Ishikawa (cell line): ENCODE results near the gene GNAL.

Experiments used
- MAX ChIP-seq: IDR thresholded peaks from 2 replicates; pipeline ENCODE4 v1.6.1; 2012
- NFIC ChIP-seq: IDR thresholded peaks from 2 replicates; pipeline ENCODE4 v1.6.1; 2012
- RAD21 ChIP-seq: IDR thresholded peaks from 2 replicates; pipeline ENCODE4 v1.6.1; 2012; ENCODE audit warnings: low read depth
- TAF1 ChIP-seq: IDR thresholded peaks from 2 replicates; pipeline ENCODE4 v1.6.1; 2012; ENCODE audit warnings: low read depth, mild to moderate bottlenecking
- TF ChIP-seq, protein P1 (sequence below): IDR thresholded peaks from 2 replicates; pipeline ENCODE4 v1.6.1; 2012; ENCODE audit warnings: low read depth, mild to moderate bottlenecking

DNA sequence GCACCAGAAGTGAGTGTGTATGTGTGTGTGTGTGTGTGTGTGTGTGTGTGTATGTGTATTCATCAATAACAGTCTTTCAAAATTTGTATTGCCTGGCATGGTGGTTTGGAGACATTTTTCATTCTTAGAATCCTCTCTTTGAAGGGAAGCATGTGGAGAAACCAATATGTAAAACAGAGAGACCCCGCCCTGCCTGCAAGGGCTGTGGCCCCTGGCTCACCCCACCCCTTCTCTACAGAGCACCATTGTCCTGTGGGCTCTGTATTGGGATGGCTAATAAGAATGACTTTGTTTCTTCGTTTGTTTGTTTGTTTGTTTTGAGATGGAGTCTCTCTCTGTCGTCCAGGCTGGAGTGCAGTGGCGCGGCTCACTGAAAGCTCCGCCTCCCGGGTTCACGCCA is 65.9 kb downstream of the GNAL start:
- no peak for TF ChIP-seq TAF1
- no peak for TF ChIP-seq RAD21
- no peak for TF ChIP-seq NFIC
- TF ChIP-seq MAX: no peak
- TF ChIP-seq, protein P1, sequence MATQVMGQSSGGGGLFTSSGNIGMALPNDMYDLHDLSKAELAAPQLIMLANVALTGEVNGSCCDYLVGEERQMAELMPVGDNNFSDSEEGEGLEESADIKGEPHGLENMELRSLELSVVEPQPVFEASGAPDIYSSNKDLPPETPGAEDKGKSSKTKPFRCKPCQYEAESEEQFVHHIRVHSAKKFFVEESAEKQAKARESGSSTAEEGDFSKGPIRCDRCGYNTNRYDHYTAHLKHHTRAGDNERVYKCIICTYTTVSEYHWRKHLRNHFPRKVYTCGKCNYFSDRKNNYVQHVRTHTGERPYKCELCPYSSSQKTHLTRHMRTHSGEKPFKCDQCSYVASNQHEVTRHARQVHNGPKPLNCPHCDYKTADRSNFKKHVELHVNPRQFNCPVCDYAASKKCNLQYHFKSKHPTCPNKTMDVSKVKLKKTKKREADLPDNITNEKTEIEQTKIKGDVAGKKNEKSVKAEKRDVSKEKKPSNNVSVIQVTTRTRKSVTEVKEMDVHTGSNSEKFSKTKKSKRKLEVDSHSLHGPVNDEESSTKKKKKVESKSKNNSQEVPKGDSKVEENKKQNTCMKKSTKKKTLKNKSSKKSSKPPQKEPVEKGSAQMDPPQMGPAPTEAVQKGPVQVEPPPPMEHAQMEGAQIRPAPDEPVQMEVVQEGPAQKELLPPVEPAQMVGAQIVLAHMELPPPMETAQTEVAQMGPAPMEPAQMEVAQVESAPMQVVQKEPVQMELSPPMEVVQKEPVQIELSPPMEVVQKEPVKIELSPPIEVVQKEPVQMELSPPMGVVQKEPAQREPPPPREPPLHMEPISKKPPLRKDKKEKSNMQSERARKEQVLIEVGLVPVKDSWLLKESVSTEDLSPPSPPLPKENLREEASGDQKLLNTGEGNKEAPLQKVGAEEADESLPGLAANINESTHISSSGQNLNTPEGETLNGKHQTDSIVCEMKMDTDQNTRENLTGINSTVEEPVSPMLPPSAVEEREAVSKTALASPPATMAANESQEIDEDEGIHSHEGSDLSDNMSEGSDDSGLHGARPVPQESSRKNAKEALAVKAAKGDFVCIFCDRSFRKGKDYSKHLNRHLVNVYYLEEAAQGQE: no peak
